HG03060 (cell line): ENCODE data around the gene COASY.

ENCODE experiments used
- ATAC-seq: cut with Tn5 transposase; IDR thresholded peaks from one replicate; pipeline ENCODE4 v1.9.1; 2021; ENCODE audit warnings: low read depth, moderate number of reproducible peaks; ENCODE audit not compliant: unreplicated experiment

The COASY gene

GRCh38 chr17:42568341-42569111 lies 6.6 kb downstream of the COASY start:
- no peak for ATAC-seq

GRCh38 chr17:42571435-42572225 lies 9.7 kb downstream of the COASY start:
- ATAC-seq, result no peak

GRCh38 chr17:42573095-42573494 lies 11.1 kb downstream of the COASY start:
- ATAC-seq, result no peak

GRCh38 chr17:42574463-42574862 lies 12.5 kb downstream of the COASY start:
- no peak for ATAC-seq

- ATAC-seq, result no peak
These were observed 15.2 kb downstream of the COASY start for GRCh38 chr17:42577140-42577531.

- ATAC-seq, result no peak
These were observed 15.8 kb downstream of the COASY start, which contains the start of gene PSMC3IP for GRCh38 chr17:42577532-42578281. PSMC3IP (minus strand) TSS chr17:42577729; CDS start chr17:42577686, 43 bp downstream.

- no peak for ATAC-seq
These were observed 16.4 kb downstream of the COASY start for GRCh38 chr17:42578282-42578869.

- ATAC-seq, result no peak
These were observed 18.0 kb downstream of the COASY start for GRCh38 chr17:42579794-42580551.

GRCh38 chr17:42581744-42582270 lies 19.9 kb downstream of the COASY start:
- ATAC-seq, result no peak

- ATAC-seq, result no peak
These were observed 22.9 kb downstream of the COASY start for GRCh38 chr17:42584880-42585279.

GRCh38 chr17:42585353-42585752 lies 23.4 kb downstream of the COASY start:
- ATAC-seq, result no peak

- ATAC-seq, result no peak
These were observed 24.7 kb downstream of the COASY start for GRCh38 chr17:42586514-42587230.

- ATAC-seq, result no peak
These were observed 28.9 kb downstream of the COASY start for GRCh38 chr17:42590886-42591285.

- ATAC-seq, result no peak
These were observed 29.5 kb downstream of the COASY start for GRCh38 chr17:42591411-42591810.

- ATAC-seq, result no peak
These were observed 34.4 kb downstream of the COASY start for GRCh38 chr17:42596386-42596785.

GRCh38 chr17:42598905-42599304 lies 37.0 kb downstream of the COASY start:
- ATAC-seq, result no peak

- ATAC-seq, result no peak
These were observed 41.4 kb downstream of the COASY start for GRCh38 chr17:42603318-42603717.

GRCh38 chr17:42607769-42608168 lies 45.8 kb downstream of the COASY start:
- ATAC-seq, result no peak
